Stimulated activated CD4-positive, alpha-beta T cell treated with anti-CD3 and anti-CD28 coated beads, TNF-alpha, amount 100 ng/mL, for 48 hours (primary cell): ENCODE results near the gene SLC44A5.
"Not testable (repeated sequence)": the region's sequence is repeated elsewhere in the genome, so short reads cannot be mapped to it uniquely, and the experiment has no call there.

Experiments
- DNase-seq, 3 donors: peaks; one replicate each; pipeline ENCODE4 v3.0.0-alpha.2; 2020; ENCODE audit warnings: low read depth in 3 of 3

The SLC44A5 gene

GRCh38 chr1:75611014-75611413 lies at the start of gene SLC44A5:
Gene SLC44A5 (minus strand): TSS chr1:75611114. CDS start chr1:75541447, 69,667 bp downstream.
- DNase-seq: no peak

GRCh38 chr1:75655931-75656330 lies 45.0 kb upstream of the SLC44A5 start:
- no peak for DNase-seq

GRCh38 chr1:75647183-75647582 lies 36.3 kb upstream of the SLC44A5 start:
- DNase-seq: not testable (repeated sequence)

GRCh38 chr1:75645153-75645552 lies 34.2 kb upstream of the SLC44A5 start:
- not testable (repeated sequence) for DNase-seq

- DNase-seq: no peak
These were observed 32.5 kb upstream of the SLC44A5 start for GRCh38 chr1:75643460-75643859.

GRCh38 chr1:75641325-75641724 lies 30.4 kb upstream of the SLC44A5 start:
- no peak for DNase-seq

- DNase-seq: no peak
These were observed 29.2 kb upstream of the SLC44A5 start for GRCh38 chr1:75640137-75640536.

GRCh38 chr1:75632350-75632949 lies 21.5 kb upstream of the SLC44A5 start:
- DNase-seq: no peak

GRCh38 chr1:75630998-75631397 lies 20.1 kb upstream of the SLC44A5 start:
- no peak for DNase-seq

- DNase-seq: no peak
These were observed 19.2 kb upstream of the SLC44A5 start for GRCh38 chr1:75630004-75630594.

- DNase-seq: no peak
These were observed 14.9 kb upstream of the SLC44A5 start for GRCh38 chr1:75625795-75626194.

GRCh38 chr1:75618382-75618781 lies 7.5 kb upstream of the SLC44A5 start:
- no peak for DNase-seq

GRCh38 chr1:75616436-75617433 lies 5.8 kb upstream of the SLC44A5 start:
- no peak for DNase-seq

GRCh38 chr1:75615613-75616435 lies 4.9 kb upstream of the SLC44A5 start:
- no peak for DNase-seq

GRCh38 chr1:75614399-75614756 lies 3.5 kb upstream of the SLC44A5 start:
- DNase-seq: no peak

- DNase-seq: no peak
These were observed 3.0 kb upstream of the SLC44A5 start for GRCh38 chr1:75613916-75614315.

GRCh38 chr1:75612976-75613375 lies 2.1 kb upstream of the SLC44A5 start:
- no peak for DNase-seq

GRCh38 chr1:75602486-75602885 lies 8.4 kb downstream of the SLC44A5 start:
- DNase-seq: no peak

- DNase-seq: no peak
These were observed 10.1 kb downstream of the SLC44A5 start for GRCh38 chr1:75600781-75601180.

GRCh38 chr1:75594327-75594726 lies 16.6 kb downstream of the SLC44A5 start:
- DNase-seq: no peak

GRCh38 chr1:75593457-75593856 lies 17.5 kb downstream of the SLC44A5 start:
- DNase-seq: not testable (repeated sequence)

GRCh38 chr1:75589637-75590036 lies 21.3 kb downstream of the SLC44A5 start:
- DNase-seq: no peak
